ENCODE results near the gene MYT1. TPM values are rescaled to one million over a fixed set of nuclear protein-coding genes. Genes with fewer than 3 reads are reported as not detected.
A peak's percentile ranks its signal among the peaks of the same experiment; 100 is the strongest.

Gene MYT1
- total and polyA plus RNA-seq, 2 of the 8 experiments (the other 6 are each of a cell fraction or from before 2014, with no cell fraction given), result 0.63 to 2.0 TPM

- no peaks in the 10 kb centered on the region for H3K36me3 ChIP-seq (ENCODE audit: control insufficient read depth in 2 of 4, insufficient read depth in 4 of 4, low read length in 3 of 4)
- H3K79me1 ChIP-seq (ENCODE audit: low read depth, low read length), result peaks cover 6% of the 10 kb centered on the region
- peaks cover 2% of the 10 kb centered on the region in 2 experiments for H4K20me1 ChIP-seq (replicated peaks in 1 of 2; ENCODE audit: control insufficient read depth in 1 of 2, insufficient read depth in 2 of 2, low read length in 2 of 2)
- no peak overlapping the region for H3K18ac ChIP-seq (ENCODE audit: extremely low read depth, low read length)
- WGBS, 2 experiments (ENCODE audit: extremely low coverage in 1 of 2, insufficient coverage in 1 of 2, insufficient read length in 1 of 2, insufficient replicate concordance in 2 of 2, low coverage in 1 of 2, low lambda C conversion rate in 2 of 2, missing lambda C conversion rate in 1 of 2), result 97% methylated on average over 5 of the region's 5 CpGs; no CpG with 5 or more reads in 1 of the 2 experiments
- no peak overlapping the region for H4K5ac ChIP-seq (ENCODE audit: insufficient read length, low read depth, low read length)
- no peaks in the 10 kb centered on the region for H3K9me3 ChIP-seq (ENCODE audit: insufficient read depth in 2 of 2, low read depth in 1 of 2, low read length in 1 of 2)
- ChIA-PET POLR2A (ENCODE audit: partially characterized antibody) (interaction anchor here (1.2 to 3.2 kb wide), 3 partner anchors 8 to 32 kb away, joined by 3 to 11 read pairs (median 6); no protein-coding TSS in a partner anchor), CTCF (ENCODE audit: partially characterized antibody) (interaction anchor here (1.2 to 6.5 kb wide), 4 partner anchors 11 to 134 kb away, joined by 3 to 41 read pairs (median 3); no protein-coding TSS in a partner anchor)
- H3K4me3 ChIP-seq (ENCODE audit: extremely low read depth in 1 of 4, insufficient read depth in 2 of 4, low read depth in 3 of 4, low read length in 4 of 4), result no peak overlapping the region
- no peaks in the 10 kb centered on the region; a peak in 1 of 7 replicates for H3K27me3 ChIP-seq (replicated peaks in 1 of 4; ENCODE audit: control insufficient read depth in 3 of 4, extremely low read depth in 1 of 4, insufficient read depth in 3 of 4, low read length in 3 of 4)
- no peak overlapping the region for H4K8ac ChIP-seq (ENCODE audit: extremely low read depth, insufficient read depth, low read length)
- peak in 1 of 2 experiments; percentile 16 for DNase-seq (ENCODE audit: low read depth in 1 of 2, low spot score in 2 of 2)
- H3K4me2 ChIP-seq (ENCODE audit: insufficient read depth in 1 of 2, low read depth in 2 of 2, low read length in 2 of 2), result no peak overlapping the region; a peak in 1 of 4 replicates
- H3K4ac ChIP-seq (replicated peaks; ENCODE audit: insufficient read length, low read depth, low read length), result no peak overlapping the region
- no peak overlapping the region for H2AFZ ChIP-seq (ENCODE audit: low read length)
- H3K23ac ChIP-seq (ENCODE audit: insufficient read length), result no peak overlapping the region
- no peak overlapping the region for H2AK5ac ChIP-seq (ENCODE audit: low read depth, low read length)
- no peak overlapping the region for H4K91ac ChIP-seq (replicated peaks; ENCODE audit: insufficient read length, low read length)
- 0 out of 2 replicates have a peak overlapping the region, but pooled peaks have one; percentile 32 for H2BK12ac ChIP-seq (ENCODE audit: low read depth, low read length)
- no peak overlapping the region for H2BK20ac ChIP-seq (ENCODE audit: low read length)
- H3K9ac ChIP-seq (replicated peaks in 1 of 4; ENCODE audit: extremely low read depth in 1 of 4, low read depth in 3 of 4, low read length in 3 of 4), result no peak overlapping the region
- H3K27ac ChIP-seq (ENCODE audit: low read depth, low read length), result no peak overlapping the region
- H3K56ac ChIP-seq (replicated peaks; ENCODE audit: insufficient read length, low read depth, low read length), result no peak overlapping the region
- H2BK120ac ChIP-seq (replicated peaks; ENCODE audit: low read depth, low read length), result no peak overlapping the region
- H3K4me1 ChIP-seq (replicated peaks in 1 of 4; ENCODE audit: control insufficient read depth in 3 of 4, insufficient read depth in 4 of 4, low read length in 3 of 4), result peaks cover 2 to 17% (median 8%) of the 10 kb centered on the region in 4 experiments; a peak in 6 of 7 replicates
- peaks cover 4 to 33% of the 10 kb centered on the region in 2 experiments; a peak in 3 of 4 replicates for H3K79me2 ChIP-seq (ENCODE audit: control insufficient read depth in 1 of 2, insufficient read depth in 2 of 2, low read length in 2 of 2)
- H2BK15ac ChIP-seq (ENCODE audit: low read length), result no peak overlapping the region
- no peak overlapping the region for H3K14ac ChIP-seq (ENCODE audit: insufficient read length)
- FAIRE-seq, result no peak
- H3K23me2 ChIP-seq (ENCODE audit: low read depth, low read length), result peaks cover 3% of the 10 kb centered on the region; the same call in 1 of the 2 replicates
- no peak overlapping the region for H2BK5ac ChIP-seq (ENCODE audit: low read depth, low read length)
- TF ChIP-seq CHD2 (IDR thresholded peaks at IDR 0.05; ENCODE audit: low read length) (no peak), EZH2 (IDR thresholded peaks at IDR 0.05; ENCODE audit: low read depth, low read length, severe bottlenecking) (no peak), EGR1 (IDR thresholded peaks at IDR 0.05; ENCODE audit: borderline replicate concordance, low read depth, low read length) (no peak), POU5F1 (IDR thresholded peaks at IDR 0.05; ENCODE audit: low read depth, low read length) (no peak), JUND (IDR thresholded peaks at IDR 0.05; ENCODE audit: low read length) (no peak), E2F6 (IDR thresholded peaks at IDR 0.05) (no peak), PHF8 (conservative IDR thresholded peaks at IDR 0.05; ENCODE audit: low read depth, low read length) (no peak), KDM4A (IDR thresholded peaks at IDR 0.05; ENCODE audit: low read depth, low read length, severe bottlenecking) (no peak), SIN3A (conservative IDR thresholded peaks at IDR 0.05 in 1 of 2, IDR thresholded peaks at IDR 0.05 in 1 of 2; ENCODE audit: low read depth in 1 of 2, low read length in 2 of 2) (no peak), SIRT6 (IDR thresholded peaks at IDR 0.05; ENCODE audit: low read length) (no peak), CREB1 (IDR thresholded peaks at IDR 0.05) (no peak), GTF2F1 (IDR thresholded peaks at IDR 0.05; ENCODE audit: borderline replicate concordance, low read depth, low read length) (no peak), TEAD4 (IDR thresholded peaks at IDR 0.05; ENCODE audit: low read depth, low read length) (no peak)
Observed at GRCh38 chr20:64254156-64254555, 89.9 kb downstream of the MYT1 start.

Data from H1 (cell line).